T-helper 2 cell (primary cell): ENCODE measurements around the gene SRSF4.
"Not testable (repeated sequence)": the region's sequence is repeated elsewhere in the genome, so short reads cannot be mapped to it uniquely, and the experiment has no call there.

Source experiments
- DNase-seq, 5 experiments: peaks; one replicate each; pipeline versions ENCODE4 v3.0.0 to v3.0.0-alpha.2; 2012 to 2022

SRSF4 gene

GRCh38 chr1:29124366-29125236 lies 57.1 kb downstream of the SRSF4 start:
- peak in 4 of 5 experiments; percentile 39 to 60 (median 45) for DNase-seq

GRCh38 chr1:29123887-29124365 lies 57.8 kb downstream of the SRSF4 start, which contains the start of gene TMEM200B:
Gene TMEM200B, minus strand, starts transcription at chr1:29123903. Its CDS starts 2,075 bp downstream, at chr1:29121828.
- DNase-seq: no peak

DNA sequence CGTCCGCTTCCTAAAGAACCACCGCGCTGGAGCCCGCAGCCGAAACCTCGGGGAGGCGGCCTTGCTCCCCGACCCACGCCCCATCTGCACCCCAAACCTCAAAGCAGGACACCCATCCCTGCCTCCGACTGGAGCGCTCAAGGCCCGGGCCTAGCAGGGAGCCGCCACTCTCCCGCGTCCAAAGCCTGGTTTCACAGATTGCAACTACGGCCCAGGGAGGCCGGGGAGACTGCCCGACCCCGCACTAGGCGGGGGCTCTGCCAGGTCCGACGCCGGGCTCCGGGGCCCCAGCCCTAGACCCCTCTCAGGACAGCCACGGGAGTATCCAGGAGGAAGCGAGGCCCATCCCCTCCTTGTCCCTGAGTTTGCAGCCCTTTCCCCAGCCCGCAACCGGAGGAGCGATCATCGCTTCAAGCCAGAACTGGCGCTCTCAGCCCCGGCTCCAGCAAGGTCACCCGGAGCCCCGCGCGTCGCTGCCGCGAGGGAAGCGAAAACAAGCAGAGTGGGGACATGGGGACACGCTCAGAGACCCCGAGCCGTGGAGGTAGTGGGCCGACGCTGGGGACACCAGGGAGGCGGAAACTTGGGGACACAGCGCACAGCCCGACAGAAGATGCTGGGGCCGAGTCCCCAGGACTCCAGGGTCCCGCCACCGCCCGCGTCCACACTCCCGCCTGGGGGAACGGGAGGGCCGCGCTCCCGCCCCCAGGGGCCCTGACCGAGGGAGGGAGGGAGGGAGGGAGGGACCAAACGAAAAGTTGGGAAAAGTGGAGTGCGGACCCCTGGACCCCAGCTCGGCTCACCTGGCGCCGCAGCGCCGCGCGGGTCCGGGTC lies 58.4 kb downstream of the SRSF4 start:
- DNase-seq: peak in 1 of 5 experiments; percentile 34

DNA sequence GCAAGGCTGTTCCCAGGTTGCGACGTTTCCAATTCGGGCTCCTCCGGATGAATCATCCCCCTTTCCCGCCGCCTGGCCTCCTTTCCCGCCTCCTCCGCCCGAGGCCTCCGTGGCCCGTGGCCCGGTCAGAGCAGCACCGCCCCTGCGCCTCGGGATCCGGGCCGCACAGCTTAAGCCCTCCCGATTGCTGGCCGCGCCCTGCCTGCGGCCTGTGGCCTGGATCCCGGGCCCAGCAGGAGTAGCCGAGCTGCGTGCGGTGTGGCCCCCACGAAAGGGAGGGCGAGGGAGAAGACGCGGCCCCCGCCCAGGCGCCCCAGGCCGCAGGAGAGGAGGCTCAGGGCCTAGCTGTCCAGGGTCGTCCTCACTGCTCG lies 59.0 kb downstream of the SRSF4 start:
- no peak for DNase-seq

DNA sequence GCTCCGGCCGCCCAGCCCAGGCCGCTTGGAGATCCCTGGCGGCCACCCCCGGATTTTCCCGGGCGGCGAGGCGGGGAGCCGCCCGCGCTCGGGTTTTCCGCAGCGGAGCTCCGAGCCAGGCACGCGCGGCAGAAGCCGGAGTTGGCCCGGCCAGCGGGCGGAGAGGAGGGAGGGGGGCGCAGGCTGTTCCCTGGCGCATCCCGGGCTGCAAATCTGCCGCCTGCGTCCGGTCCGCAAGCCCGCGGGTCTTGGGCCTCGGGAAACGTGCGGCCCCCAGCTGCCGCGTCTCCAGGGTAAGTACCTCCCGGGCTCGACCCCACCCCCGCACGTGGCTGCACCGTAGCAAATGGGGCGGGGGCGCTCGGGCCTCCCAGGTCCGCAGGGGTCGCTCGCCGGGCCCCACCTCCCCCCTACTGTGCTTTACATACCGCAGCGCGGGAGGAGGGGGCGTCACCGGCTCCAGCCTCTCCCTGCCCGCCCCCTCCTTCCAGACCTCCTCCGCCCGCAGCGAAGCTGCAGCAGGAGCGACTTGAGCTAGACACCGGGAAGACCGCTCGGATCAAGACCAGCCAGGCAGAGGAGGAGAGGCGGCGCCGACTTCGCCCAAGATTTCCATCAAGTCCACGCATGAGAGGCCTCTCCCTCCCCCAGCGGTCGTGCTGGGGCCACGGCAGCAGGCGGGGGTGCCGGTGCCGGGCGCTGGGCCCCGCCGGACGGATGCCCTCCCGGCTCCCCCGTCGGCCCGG lies 59.6 kb downstream of the SRSF4 start:
- no peak for DNase-seq

- DNase-seq: no peak
These were observed 60.2 kb downstream of the SRSF4 start for GRCh38 chr1:29121516-29121935.

DNA sequence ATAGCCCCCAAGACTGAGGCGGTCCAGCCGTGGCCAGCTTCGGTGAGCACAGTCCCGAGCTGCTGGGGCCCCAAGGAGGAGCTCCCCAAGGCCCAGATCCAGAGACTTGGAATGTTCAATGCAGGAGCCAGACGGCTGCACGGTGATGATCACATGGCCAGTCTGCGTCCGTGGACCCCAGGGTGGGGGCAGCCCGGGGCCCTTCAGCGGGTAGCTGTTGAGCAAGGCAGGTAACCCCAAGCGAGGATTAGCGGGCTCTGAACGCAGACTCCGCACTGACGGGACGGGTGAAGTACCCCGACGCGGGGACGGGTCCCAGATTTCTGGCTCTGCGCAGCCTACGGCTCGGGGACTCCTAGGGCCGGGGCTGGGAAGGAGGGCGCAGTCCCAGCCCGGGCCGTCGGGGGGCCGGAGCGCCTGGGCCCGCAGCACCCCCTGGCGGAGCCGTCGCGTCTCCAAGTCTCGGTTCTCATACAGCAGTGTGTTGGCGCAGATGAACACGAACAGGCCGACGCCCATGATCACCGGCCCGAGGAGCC lies 60.7 kb downstream of the SRSF4 start:
- DNase-seq: peak; percentile 29 to 78 (median 57)

DNA sequence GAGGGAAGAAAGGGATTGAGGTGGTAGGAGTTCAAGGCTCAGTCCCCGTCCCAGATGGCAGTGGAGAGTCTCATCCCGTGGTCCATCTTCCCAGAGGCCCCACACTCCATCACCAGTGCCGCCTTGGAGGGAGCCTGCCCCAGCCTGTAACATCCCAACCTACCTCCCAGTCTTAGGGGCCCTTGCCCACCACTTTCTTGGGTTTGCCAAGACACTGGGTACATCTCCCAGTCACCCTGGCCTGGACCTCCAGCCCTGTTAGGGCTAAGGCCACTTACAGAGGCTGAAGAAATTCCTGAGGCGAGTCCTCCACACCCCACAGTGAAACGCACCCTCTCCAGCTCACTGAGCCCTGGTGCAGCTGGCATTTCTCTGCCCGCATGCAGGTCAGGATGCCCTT lies 61.3 kb downstream of the SRSF4 start:
- no peak for DNase-seq

- DNase-seq: no peak
These were observed 62.4 kb downstream of the SRSF4 start for GRCh38 chr1:29119121-29119929.

DNA sequence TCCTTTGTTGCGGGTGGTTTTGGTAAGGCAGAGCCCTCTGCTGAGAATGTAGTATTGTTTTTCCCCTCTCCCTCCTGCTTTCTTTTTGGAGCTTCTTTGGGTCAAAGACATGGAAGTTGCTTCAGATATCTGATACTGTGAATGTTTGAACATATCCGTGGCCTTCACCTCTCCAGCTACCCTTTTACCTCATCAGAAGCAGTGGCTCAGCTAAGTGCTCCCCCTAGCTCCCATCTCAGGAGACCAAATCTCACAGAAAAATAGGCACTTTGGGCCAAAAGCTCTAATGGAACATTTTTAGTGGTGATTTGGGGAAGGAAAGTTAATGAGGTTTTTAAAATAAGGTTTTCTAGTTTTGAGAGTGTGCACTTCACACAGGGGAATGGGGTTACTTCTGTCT lies 64.3 kb downstream of the SRSF4 start:
- no peak for DNase-seq

GRCh38 chr1:29114654-29115053 lies 67.0 kb downstream of the SRSF4 start:
- no peak for DNase-seq

GRCh38 chr1:29113413-29114117 lies 68.1 kb downstream of the SRSF4 start:
- DNase-seq: no peak

DNA sequence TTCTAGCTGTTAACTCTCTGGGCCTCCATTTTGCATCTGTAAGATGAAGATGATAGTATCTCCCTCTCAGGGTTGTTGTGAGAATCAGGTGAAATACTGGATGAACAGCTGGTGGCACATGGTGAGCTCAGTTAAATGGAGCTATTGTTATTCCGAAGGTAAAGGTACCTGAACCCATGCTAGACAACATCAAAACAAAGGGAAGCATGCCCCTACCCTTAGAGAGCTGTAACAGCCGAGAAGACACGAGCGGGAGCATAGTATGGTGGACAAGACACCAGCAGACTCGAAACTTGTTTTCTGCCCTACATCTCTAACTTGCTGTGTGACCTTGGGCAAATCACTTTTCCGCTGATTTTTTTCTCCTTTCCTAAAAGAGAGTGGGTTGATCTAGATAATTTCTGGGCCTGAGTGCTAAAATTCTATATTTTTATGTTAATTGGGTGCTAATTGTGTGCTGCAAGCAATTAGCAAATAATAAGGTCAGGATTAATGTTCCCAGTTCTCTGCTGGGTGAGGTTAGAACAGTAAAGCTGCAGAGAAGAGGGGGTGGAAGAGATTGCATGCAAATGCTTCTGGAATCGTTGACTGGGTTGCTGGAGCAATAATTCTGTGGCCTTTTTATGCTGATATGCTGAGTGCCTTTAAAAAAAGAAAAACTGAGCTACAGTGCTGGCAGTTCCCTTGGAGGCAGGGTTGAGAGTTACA lies 68.8 kb downstream of the SRSF4 start:
- DNase-seq: no peak

DNA sequence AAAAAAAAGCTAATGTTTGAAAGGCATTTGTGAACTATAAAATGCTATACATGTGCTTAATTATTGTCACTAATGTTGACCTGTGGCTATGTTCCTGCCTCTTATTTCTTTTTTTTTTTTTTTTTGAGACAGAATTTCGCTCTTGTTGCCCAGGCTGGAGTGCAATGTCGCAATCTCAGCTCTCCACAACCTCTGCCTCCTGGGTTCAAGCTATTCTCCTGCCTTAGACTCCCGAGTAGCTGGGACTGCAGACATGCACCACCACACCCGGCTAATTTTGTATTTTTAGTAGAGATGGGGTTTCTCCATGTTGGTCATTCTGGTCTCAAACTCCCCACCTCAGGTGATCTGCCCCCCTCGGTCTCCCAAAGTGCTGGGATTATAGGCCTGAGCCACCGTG lies 73.7 kb downstream of the SRSF4 start:
- DNase-seq: not testable (repeated sequence)

GRCh38 chr1:29105822-29106221 lies 75.9 kb downstream of the SRSF4 start:
- DNase-seq: no peak

GRCh38 chr1:29100487-29100886 lies 81.2 kb downstream of the SRSF4 start:
- no peak for DNase-seq

- no peak for DNase-seq
These were observed 82.4 kb downstream of the SRSF4 start for GRCh38 chr1:29099286-29099685.
